Activated B cell treated with CpG ODN at 0.5 μM for 24 hours (primary cell): ENCODE results near the gene DHRS7C. TPM values are rescaled to one million over a fixed set of nuclear protein-coding genes. Genes with fewer than 3 reads are reported as not detected.

Experiments
- ATAC-seq: fragments of 200-7000 bp; cut with Tn5 transposase; one replicate; pipeline ENCODE4 v1.10.0; 2021; ENCODE audit warnings: low read depth, mild to moderate bottlenecking, moderate library complexity
- CTCF ChIA-PET: fragments of 350-600 bp; sonication (Branson Sonifier 250); formaldehyde crosslinking; loops from one replicate; lab custom pipeline; 2021; ENCODE audit warnings: antibody characterized with exemption; lab: Charles Lee
- POLR2A ChIA-PET: fragments of 350-600 bp; sonication (Branson Sonifier 250); formaldehyde crosslinking; loops from one replicate; lab custom pipeline; 2021; ENCODE audit warnings: antibody characterized with exemption; lab: Charles Lee
- DNase-seq: peaks from one replicate; pipeline ENCODE4 v3.0.0; 2022
- H3K27ac Mint-ChIP-seq: one replicate; pipeline ENCODE4 v1.8.0; 2020; ENCODE audit warnings: mixed read lengths
- H3K27me3 Mint-ChIP-seq: one replicate; pipeline ENCODE4 v1.8.0; 2021; ENCODE audit warnings: mixed read lengths
- H3K36me3 Mint-ChIP-seq: one replicate; pipeline ENCODE4 v1.8.0; 2021; ENCODE audit warnings: low read depth, mixed read lengths
- H3K4me1 Mint-ChIP-seq: one replicate; pipeline ENCODE4 v1.8.0; 2021; ENCODE audit warnings: mixed read lengths
- H3K4me3 Mint-ChIP-seq: one replicate; pipeline ENCODE4 v1.8.0; 2020; ENCODE audit warnings: mild to moderate bottlenecking, mixed read lengths
- H3K9me3 Mint-ChIP-seq: one replicate; pipeline ENCODE4 v1.8.0; 2020; ENCODE audit warnings: mixed read lengths
- CTCF ChIP-seq: fragments of 200-600 bp; IDR thresholded peaks from one replicate; pipeline ENCODE4 v1.8.0; 2022; ENCODE audit warnings: antibody characterized with exemption, mild to moderate bottlenecking
- intact Hi-C: fragments of 100-400 bp; cut with micrococcal nuclease; formaldehyde crosslinking; loops from one replicate; pipeline ENCODE4 v1.15.1; 2024
- total RNA-seq: library from RNA; stranded (reverse); gene quantifications from 2 replicates; pipeline ENCODE4 v1.2.3, GENCODE V29; 2022

Gene DHRS7C
- total RNA-seq, 1 donor from 2014 or later = not detected

- no peak for DNase-seq
- no peaks in the 10 kb centered on the region for H3K36me3 Mint-ChIP-seq
- H3K9me3 Mint-ChIP-seq = peaks cover 3% of the 10 kb centered on the region
- ChIA-PET CTCF (no interaction called here), POLR2A (no interaction called here)
- no peak for ATAC-seq
- no peak for TF ChIP-seq CTCF
- peaks cover 7% of the 10 kb centered on the region for H3K27me3 Mint-ChIP-seq
- no peak overlapping the region for H3K27ac Mint-ChIP-seq
- intact Hi-C loops = no loop called here
- no peaks in the 10 kb centered on the region for H3K4me1 Mint-ChIP-seq
- no peak overlapping the region for H3K4me3 Mint-ChIP-seq
Observed at GRCh38 chr17:9824094-9824493, 32.7 kb upstream of the DHRS7C start.

GRCh38 chr17:9821921-9822320 is 30.5 kb upstream of the DHRS7C start, which contains the start of gene GSG1L2:
Gene GSG1L2, minus strand, starts transcription at chr17:9822079. Its CDS starts 8 bp downstream, at chr17:9822071.
- ATAC-seq (no peak), DNase-seq (no peak)
- H3K27me3 Mint-ChIP-seq = peaks cover 7% of the 10 kb centered on the region
- intact Hi-C loops = no loop called here
- no peak within 1 kb of the TSS for H3K27ac Mint-ChIP-seq
- no peaks in the 10 kb centered on the region for H3K36me3 Mint-ChIP-seq
- no peak for TF ChIP-seq CTCF
- ChIA-PET POLR2A (no interaction called here), CTCF (no interaction called here)
- peaks cover 3% of the 10 kb centered on the region for H3K9me3 Mint-ChIP-seq
- H3K4me1 Mint-ChIP-seq = no peaks in the 10 kb centered on the region
- H3K4me3 Mint-ChIP-seq = no peak within 1 kb of the TSS

GRCh38 chr17:9820448-9820847 is 29.1 kb upstream of the DHRS7C start:
- POLR2A ChIA-PET = no interaction called here

GRCh38 chr17:9818760-9819159 is 27.4 kb upstream of the DHRS7C start:
- Mint-ChIP-seq H3K27me3 (peaks cover 4% of the 10 kb centered on the region), H3K36me3 (no peaks in the 10 kb centered on the region), H3K27ac (no peak overlapping the region), H3K9me3 (peaks cover 3% of the 10 kb centered on the region), H3K4me1 (no peaks in the 10 kb centered on the region), H3K4me3 (no peak overlapping the region)
- no peak for DNase-seq
- no peak for TF ChIP-seq CTCF
- POLR2A ChIA-PET = no interaction called here
- CTCF ChIA-PET = no interaction called here
- intact Hi-C loops = no loop called here
- no peak for ATAC-seq

More at GRCh38 chr17:9820448-9820847, 29.1 kb upstream of the DHRS7C start:
- ATAC-seq = no peak
- Mint-ChIP-seq H3K4me3 (no peak overlapping the region), H3K9me3 (peaks cover 3% of the 10 kb centered on the region), H3K27me3 (peaks cover 7% of the 10 kb centered on the region), H3K36me3 (no peaks in the 10 kb centered on the region), H3K27ac (no peak overlapping the region), H3K4me1 (no peaks in the 10 kb centered on the region)
- no peak for DNase-seq
- CTCF ChIA-PET = no interaction called here
- intact Hi-C loops = no loop called here
- TF ChIP-seq CTCF = no peak

- Mint-ChIP-seq H3K4me1 (no peaks in the 10 kb centered on the region), H3K27me3 (peaks cover 3% of the 10 kb centered on the region), H3K9me3 (no peaks in the 10 kb centered on the region), H3K4me3 (no peak overlapping the region), H3K27ac (no peak overlapping the region), H3K36me3 (no peaks in the 10 kb centered on the region)
- ATAC-seq (no peak), DNase-seq (no peak)
- TF ChIP-seq CTCF = no peak
- intact Hi-C loops = no loop called here
- ChIA-PET POLR2A (no interaction called here), CTCF (no interaction called here)
Observed at GRCh38 chr17:9817086-9817485, 25.7 kb upstream of the DHRS7C start.
